Body of pancreas (tissue), 4 donors: Measurements from ENCODE around the gene GDPD5.

Source experiments
- POLR2A ChIP-seq, 3 donors: fragments of 450-650 bp; IDR thresholded peaks; one replicate each; pipeline ENCODE4 v1.6.1; 2016; ENCODE audit warnings: antibody characterized with exemption in 3 of 3, mild to moderate bottlenecking in 2 of 3
- TF ChIP-seq, protein P1 (sequence below), 7 experiments: fragments of 450-650 bp in 4 of 7; fragments of 200-600 bp in 3 of 7; sonication (generic) in 3 of 7; IDR thresholded peaks; one replicate each; pipeline ENCODE4 v1.5.1; 2016 to 2019; ENCODE audit warnings: antibody characterized with exemption in 7 of 7

DNA sequence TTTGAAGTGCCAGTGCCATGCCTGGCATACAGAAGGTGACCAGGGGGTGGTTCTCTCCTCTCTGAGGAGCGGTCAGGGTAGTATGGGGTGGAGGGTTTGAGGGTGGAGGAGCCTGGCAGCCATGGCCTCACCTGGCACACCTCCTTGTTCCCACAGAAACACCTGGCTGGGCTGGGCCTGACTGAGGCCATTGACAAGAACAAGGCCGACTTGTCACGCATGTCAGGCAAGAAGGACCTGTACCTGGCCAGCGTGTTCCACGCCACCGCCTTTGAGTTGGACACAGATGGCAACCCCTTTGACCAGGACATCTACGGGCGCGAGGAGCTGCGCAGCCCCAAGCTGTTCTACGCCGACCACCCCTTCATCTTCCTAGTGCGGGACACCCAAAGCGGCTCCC, 45.9 kb upstream of the GDPD5 start:
- TF ChIP-seq, protein P1, sequence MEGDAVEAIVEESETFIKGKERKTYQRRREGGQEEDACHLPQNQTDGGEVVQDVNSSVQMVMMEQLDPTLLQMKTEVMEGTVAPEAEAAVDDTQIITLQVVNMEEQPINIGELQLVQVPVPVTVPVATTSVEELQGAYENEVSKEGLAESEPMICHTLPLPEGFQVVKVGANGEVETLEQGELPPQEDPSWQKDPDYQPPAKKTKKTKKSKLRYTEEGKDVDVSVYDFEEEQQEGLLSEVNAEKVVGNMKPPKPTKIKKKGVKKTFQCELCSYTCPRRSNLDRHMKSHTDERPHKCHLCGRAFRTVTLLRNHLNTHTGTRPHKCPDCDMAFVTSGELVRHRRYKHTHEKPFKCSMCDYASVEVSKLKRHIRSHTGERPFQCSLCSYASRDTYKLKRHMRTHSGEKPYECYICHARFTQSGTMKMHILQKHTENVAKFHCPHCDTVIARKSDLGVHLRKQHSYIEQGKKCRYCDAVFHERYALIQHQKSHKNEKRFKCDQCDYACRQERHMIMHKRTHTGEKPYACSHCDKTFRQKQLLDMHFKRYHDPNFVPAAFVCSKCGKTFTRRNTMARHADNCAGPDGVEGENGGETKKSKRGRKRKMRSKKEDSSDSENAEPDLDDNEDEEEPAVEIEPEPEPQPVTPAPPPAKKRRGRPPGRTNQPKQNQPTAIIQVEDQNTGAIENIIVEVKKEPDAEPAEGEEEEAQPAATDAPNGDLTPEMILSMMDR (IDR thresholded peaks at IDR 0.05): no peak
- TF ChIP-seq POLR2A (IDR thresholded peaks at IDR 0.05): no peak
